Non-pigmented ciliary epithelial cell (primary cell): ENCODE results near the gene YBX2.
"Not testable (repeated sequence)": the region's sequence is repeated elsewhere in the genome, so short reads cannot be mapped to it uniquely, and the experiment has no call there.

Experiments used
- DNase-seq: peaks from one replicate; pipeline ENCODE4 v3.0.0-alpha.2; 2010; ENCODE audit warnings: low read depth

The YBX2 gene

DNA sequence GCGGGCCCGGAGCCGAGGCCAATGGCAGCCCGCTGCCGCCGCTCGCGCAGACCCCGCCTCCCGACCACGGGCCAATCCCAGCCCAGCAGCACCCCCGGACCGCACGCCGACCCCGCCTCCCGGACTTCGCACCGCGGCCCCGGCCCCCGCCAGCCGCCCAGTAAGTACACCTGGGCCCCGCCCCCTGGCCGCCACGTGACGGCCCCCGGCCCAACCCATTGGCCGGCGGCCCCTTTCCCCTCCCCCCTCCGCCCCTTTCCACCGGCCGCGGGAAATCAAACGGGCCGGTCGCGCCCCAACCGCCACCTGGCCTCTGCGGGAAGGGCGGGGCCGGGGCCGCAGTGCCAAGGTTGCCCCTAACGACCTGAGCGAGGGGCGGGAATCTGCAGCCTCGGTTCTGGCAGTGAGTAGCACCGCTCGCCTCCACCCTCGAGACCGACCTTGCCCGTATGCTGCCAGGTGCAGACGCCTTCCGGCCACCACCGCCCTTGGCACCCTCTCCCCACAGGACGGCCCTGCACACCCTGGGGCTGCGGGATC lies at the start of gene YBX2:
YBX2 (minus strand) TSS at position 26 of the 540 bp plus-strand sequence. CDS start 139 bp downstream, outside the sequence.
- no peak for DNase-seq

DNA sequence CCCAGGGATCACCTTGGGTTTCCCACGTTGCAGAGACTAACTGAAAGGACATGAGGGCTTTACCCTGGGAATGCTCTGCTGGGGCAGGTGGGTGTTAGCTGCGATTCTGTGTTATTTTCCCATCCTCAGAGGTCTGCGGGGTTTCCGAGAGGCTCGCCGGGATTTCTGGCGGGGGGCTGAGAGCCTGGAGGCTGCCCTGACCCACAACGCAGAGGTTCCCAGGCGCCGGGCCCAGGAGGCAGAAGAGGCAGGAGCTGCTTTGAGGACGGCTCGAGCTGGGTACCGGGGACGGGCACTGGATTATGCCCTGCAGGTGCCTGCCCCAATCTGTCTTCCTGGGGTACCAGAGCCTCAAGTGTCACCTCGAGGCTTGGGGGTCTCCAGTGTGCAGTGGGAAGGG lies 48.8 kb upstream of the YBX2 start:
- DNase-seq: no peak

GRCh38 chr17:7341842-7342241 lies 47.4 kb upstream of the YBX2 start:
- no peak for DNase-seq

DNA sequence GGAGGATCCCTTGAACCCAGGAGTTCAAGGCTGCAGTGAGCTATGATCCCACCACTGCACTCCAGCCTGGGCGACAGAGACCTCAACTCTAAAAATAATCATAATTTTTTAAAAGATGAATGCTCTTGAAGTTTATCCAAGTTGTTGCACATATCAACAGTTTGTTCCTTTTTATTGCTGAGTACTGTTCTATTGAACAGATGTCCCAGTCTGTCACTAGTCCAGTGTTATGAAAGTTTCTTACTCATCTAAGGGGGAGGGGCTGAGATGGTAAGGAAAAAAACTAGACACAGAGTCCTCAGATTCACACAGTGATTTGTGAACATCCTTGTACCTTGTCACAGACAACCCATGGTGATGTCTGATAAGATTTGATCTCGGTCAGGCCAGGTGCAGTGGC lies 45.7 kb upstream of the YBX2 start:
- DNase-seq: no peak

DNA sequence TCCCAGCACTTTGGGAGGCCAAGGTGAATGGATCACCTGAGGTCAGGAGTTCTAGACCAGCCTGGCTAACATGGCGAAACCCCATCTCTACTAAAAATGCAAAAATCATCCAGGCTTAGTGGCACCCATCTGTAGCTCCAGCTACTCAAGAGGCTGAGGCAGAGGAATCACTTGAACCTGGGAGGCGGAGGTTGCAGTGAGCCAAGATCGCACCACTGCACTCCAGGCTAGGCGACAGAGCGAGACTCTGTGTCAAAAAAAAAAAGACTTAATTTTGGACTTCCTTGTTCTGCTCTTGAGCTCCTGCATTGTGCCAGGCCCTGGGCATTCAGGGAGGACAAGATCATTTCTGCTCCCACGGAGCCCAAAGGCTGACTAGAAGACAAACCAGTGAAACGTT lies 43.2 kb upstream of the YBX2 start:
- not testable (repeated sequence) for DNase-seq

- no peak for DNase-seq
These were observed 42.1 kb upstream of the YBX2 start, which contains the start of gene ACAP1 for GRCh38 chr17:7336240-7337175. TSS of gene ACAP1 (plus strand) at chr17:7336529. CDS start at chr17:7336735, 206 bp downstream.

DNA sequence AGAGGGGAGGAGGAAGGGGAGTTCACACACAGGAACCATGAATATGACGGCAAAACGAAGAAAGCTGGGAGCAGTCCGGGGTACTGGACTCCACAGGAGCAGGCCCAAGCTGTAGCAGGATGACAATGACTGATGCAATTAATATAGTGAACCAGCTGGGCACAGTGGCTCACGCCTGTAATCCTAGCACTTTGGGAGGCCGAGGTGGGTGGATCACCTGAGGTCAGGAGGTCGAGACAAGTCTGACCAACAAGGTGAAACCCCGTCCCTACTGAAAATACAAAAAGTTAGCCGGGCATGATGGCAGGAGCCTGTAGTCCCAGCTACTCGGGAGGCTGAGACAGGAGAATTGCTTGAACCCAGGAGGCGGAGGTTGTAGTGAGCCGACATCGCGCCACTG lies 41.3 kb upstream of the YBX2 start:
- not testable (repeated sequence) for DNase-seq

- no peak for DNase-seq
These were observed 40.6 kb upstream of the YBX2 start for GRCh38 chr17:7334938-7335538.

DNA sequence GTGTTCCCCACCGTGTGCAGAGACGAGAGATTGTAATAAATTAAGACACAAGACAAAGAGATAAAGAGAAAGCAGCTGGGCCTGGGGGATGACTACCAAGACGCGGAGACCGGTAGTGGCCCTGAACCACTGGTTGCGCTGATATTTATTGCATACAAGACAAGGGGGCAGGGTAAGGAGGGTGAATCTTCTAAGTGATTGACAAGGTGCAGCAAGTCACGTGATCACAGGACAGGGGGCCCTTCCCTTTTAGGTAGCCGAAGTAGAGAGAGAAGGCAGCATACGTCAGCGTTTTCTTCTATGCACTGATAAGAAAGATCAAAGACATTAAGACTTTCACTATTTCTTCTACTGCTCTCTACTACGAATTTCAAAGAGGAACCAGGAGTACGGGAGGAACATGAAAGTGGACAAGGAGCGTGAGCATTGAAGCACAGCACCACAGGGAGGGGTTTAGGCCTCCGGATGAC lies 38.2 kb upstream of the YBX2 start:
- not testable (repeated sequence) for DNase-seq

GRCh38 chr17:7332111-7332510 lies 37.7 kb upstream of the YBX2 start:
- no peak for DNase-seq

DNA sequence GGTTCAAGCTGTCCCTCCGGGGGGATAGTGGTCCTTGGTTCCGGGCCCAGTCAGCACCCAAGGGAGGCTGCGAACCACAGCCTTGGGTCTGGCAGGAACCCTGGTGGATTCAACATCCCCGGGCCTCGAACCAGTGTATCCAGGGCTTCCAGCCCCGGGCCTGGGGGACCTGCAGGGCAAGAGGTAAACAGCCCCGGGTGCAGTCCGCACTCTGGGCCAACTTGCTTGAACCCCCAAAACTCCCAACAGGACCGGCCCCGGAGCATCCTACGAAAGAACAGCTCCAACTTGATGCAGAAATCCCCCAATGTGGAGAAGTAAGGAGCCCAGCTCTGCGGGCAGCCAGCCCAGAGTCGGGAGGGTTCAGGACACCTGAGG lies 36.2 kb upstream of the YBX2 start:
- no peak for DNase-seq

DNA sequence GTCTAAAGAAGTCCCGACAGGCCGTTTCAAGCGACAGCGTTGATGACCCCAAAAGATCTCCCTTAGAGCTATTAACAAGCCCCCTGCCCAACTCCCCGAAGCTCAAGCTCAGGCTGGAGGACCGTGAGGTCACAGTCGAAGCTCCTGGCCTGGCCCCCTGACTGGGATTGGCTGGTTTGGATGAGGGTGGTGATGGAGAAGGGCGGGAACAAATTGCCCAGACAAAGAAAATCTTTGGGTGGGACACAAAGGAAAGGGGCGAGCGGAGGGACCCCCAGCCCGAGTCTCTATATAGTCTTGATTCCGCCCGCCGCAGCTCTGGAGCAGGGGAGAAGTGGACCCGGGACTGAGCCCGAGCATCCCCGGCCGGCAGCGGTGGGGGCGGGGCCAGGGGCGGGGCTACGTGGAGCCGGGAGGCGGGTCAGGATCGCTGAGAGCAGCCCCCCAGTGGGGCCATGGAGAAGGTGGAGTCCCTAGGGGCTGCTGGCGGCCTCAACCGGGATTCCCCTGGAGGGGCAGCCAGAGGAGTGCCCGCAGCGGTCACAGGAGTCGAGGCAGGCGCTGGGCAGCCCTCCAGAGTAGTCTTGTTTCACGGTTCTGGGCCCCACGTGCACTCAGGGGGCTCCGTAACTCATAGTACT lies 35.7 kb upstream of the YBX2 start:
- no peak for DNase-seq

DNA sequence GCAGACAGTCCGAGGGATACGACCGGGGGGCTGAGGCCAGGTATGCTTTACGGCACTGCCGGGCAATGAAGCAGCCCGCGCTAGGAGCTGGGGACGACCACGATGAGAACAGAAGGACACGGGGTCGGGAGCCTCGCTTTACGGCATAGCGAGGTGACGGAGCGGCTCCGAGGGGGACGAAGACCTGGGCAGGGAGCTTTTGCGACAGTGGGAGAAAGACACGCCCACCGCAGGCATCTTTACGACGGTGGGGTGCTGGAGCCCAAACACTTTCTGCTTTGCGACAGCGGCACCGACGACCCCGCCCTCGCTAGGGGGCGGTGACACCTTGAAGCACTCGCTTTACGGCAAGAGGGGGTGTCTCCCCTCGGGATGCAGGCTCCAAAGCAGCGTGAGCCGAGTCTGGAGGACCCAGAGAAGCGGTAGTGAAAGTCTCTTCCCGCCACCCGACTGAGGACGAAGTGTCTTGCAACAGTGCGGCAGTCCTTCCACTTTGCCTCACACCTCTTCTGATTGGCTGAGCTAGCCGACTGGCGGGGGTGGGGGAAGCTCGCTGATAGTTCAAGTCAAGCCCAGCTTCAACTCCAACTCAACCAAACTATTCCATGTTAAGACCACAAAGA lies 35.0 kb upstream of the YBX2 start:
- peak; percentile 91 for DNase-seq

GRCh38 chr17:7328840-7329373 lies 34.5 kb upstream of the YBX2 start, which contains the start of gene NEURL4:
TSS of gene NEURL4 (minus strand) at chr17:7329335. CDS start at chr17:7329312, 23 bp downstream.
- no peak for DNase-seq

GRCh38 chr17:7328009-7328408 lies 33.6 kb upstream of the YBX2 start:
- DNase-seq: no peak

DNA sequence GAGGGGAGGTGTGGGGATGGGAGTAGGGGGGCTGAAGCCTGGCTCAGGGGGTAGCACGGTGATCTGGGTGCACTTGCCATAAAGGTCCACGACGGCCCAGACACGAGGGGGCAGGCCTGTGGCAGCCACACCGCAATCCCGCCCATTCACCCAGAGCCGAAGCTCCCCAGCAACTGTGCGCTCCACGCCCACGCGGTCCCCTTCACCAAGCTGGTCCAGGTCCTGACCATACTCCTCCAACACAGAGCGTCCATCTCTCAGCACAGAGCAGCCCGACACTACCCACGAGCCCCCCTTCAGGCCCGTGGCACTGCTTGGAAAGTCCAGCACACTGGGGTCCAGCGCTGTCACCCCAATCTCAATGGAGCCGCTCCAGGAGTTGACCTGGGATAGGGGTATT lies 33.1 kb upstream of the YBX2 start:
- no peak for DNase-seq

- DNase-seq: no peak
These were observed 32.6 kb upstream of the YBX2 start for GRCh38 chr17:7327056-7327455.

DNA sequence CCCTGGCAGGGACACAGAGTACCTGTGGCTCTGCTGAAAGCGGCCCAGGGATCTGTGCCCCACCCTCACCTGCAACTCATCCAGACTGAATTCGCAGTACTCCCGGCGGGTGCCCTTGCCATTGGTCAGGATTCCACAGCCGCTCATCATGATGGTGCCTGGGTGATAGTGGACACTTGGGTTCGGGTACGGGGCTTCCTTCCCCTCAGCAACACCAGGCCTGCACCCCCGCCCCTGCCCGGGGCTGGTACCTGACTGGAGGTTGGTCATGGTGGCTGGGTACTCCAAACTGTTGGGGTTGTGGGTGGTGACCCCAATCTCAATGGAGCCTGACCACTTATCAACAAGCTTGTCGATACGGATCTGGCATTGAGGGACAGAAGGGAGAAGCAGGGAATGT lies 31.7 kb upstream of the YBX2 start:
- no peak for DNase-seq

DNA sequence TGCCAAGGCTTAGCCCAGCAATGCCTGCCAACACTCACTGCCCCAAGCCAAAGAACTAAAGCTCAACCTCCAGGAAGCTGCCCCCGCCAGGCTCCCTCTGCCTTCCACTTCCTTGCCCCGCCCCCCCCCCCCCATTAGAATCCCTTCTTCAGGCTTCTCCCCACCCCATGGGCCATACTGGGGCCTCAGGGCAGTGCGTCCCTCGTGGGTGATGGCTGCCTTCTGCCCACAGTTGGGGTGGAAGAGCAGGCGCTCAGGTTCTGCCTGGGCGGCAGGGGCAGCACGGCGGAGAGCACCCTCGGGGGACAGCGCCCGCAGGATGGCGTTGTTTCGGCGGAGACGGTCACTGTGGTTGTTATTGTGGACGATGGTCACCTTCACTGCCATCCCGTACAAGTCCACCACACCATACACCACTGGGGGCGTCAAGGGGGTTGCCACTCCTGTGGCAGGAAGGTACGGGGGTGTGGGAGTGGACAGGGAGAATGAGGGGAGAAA lies 30.6 kb upstream of the YBX2 start:
- DNase-seq: no peak

GRCh38 chr17:7324438-7324779 lies 30.0 kb upstream of the YBX2 start:
- DNase-seq: no peak

DNA sequence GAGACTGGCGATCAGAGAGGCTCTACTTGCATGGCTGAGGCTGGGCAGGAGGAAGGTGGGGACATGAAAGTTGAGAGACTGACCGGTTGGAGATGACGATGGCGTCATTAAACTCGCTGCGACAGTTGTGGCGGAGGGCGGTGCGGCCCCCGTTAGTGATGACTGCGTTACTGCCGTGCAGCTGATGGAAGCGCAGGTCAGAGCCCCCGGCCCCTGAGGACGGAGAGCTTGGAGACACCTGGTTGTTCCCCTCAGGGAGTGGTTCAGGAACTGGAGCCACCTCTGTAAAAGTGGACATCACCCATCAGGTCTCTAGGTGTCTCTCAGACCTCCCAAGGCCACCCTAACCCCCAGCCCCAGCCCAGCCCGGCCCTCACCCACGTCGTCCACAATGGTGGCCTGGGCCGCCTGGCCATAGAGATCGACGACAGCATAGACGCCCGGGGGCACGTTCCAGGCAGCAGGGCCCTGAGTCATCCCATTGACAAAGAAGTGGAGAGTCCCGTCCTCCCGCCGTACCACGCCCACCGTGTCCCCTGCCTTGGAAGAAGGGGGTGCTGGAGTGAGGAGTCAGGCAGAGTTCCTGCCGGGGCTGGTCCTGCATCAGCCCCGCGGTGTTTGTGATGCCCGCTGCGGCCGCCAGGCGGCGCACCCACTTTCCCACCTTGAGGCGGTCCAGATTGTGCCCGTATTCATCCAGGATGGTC lies 29.4 kb upstream of the YBX2 start:
- DNase-seq: no peak
